Activated gamma-delta T cell treated with Interleukin-2 at 50 U/mL for 16 hours (primary cell): ENCODE data around the gene CERS2.

Experiments used
- DNase-seq: peaks from one replicate; pipeline ENCODE4 v3.0.0-alpha.2; 2020

The CERS2 gene

DNA sequence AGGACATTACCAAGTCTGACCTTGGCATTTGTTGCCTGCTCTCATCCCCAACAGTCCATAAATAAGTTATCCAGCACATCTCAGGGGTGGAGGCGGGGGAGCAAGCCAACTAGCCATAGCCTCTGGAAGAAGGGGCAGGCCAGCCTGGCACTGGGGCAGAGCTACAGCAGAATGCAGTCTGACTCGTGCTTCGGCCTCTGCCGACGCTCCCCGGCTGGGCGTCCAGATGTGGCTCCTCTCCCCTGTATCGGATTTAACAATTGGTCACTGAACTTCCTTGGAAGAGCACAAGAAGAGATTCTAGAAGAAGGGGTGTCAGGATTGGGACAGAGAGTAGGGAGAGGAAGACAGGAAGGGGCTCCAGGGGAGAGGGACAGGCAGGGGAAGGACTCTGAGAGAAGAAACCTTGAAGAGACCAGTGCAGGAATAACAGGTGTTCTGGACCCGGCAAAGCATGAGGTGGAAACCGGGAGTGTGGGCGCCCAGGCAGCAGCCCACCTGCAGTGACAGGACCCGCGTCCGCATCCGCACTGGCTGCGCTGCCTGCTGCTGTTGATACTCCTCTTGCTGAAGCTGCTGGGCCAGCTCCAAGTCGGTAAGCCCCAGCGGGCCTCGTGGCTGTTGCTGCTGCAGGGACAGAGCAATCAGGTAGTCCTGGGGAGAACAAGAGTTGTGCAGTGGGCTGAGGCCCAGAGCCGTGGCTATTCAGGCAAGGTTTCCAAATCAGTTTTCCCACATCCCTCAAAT lies 22.7 kb upstream of the CERS2 start:
- no peak for DNase-seq

DNA sequence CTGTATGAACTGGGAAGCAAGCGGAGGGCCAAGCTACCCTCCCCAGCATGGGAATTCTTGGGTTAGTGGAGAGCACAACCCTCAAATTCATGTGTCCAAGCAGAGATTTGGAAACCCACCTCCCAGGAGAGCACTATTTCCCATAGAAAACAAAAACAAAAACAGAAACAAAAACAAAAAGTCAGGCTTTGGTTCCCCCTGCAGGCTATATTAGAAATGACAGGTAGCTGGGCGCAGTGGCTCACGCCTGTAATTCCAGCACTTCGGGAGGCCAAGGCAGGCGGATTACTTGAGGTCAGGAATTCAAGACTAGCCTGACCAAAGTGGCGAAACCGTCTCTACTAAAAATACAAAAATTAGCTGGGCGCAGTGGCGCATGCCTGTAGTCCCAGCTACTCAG lies 21.3 kb upstream of the CERS2 start:
- DNase-seq: no peak

GRCh38 chr1:150995460-150995859 lies 20.8 kb upstream of the CERS2 start:
- no peak for DNase-seq

DNA sequence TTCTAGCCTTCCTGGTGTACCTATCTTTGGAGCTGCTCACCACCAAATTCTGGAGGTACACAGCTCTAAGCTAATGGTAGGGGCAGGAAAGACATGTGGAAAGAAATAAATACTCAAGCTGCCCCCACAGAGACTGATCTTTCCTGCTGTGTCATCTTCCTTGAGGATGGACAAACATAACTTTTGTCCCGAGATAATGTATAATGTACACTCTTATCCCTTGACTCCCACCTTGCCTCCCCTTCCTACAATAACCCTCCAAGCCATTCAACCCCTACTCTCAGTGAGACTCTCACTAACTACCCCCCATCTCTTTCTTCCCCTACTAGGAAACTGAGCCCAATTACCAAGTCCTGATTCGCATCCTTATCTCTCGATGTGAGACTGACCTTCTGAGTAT lies 19.6 kb upstream of the CERS2 start:
- no peak for DNase-seq

GRCh38 chr1:150992626-150993025 lies 18.0 kb upstream of the CERS2 start:
- DNase-seq: no peak

- DNase-seq: no peak
Observed at GRCh38 chr1:150987924-150988323, 13.3 kb upstream of the CERS2 start.

DNA sequence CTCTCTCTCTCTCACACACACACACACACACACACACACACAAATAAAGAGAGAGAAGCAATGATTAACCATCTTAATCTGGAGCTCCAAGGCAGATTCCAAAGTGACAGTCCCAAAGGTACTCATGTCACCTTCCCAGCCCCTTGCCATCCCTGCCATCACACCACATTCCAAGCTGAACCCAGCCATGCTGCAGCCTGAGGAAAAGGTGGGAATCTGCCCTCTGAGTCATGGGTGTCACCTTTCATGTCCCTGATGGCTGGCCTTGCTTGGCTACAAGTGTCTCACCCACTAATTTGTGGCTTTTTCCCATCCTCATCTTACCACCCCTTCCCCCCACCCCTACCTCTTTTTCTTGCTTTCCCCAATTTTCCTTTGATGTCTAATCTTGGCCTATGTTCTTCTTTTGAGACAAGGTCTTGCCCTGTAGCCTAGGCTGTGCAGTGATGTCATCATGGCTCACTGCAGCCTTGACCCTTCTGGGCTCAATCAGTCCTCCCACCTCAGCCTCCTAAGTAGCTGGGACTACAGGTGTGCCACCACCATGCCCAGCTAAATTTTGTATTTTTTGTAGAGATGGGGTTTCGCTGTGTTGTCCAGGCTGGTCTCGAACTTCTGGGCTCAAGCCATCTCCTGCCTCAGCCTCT lies 10.7 kb upstream of the CERS2 start:
- DNase-seq: no peak

DNA sequence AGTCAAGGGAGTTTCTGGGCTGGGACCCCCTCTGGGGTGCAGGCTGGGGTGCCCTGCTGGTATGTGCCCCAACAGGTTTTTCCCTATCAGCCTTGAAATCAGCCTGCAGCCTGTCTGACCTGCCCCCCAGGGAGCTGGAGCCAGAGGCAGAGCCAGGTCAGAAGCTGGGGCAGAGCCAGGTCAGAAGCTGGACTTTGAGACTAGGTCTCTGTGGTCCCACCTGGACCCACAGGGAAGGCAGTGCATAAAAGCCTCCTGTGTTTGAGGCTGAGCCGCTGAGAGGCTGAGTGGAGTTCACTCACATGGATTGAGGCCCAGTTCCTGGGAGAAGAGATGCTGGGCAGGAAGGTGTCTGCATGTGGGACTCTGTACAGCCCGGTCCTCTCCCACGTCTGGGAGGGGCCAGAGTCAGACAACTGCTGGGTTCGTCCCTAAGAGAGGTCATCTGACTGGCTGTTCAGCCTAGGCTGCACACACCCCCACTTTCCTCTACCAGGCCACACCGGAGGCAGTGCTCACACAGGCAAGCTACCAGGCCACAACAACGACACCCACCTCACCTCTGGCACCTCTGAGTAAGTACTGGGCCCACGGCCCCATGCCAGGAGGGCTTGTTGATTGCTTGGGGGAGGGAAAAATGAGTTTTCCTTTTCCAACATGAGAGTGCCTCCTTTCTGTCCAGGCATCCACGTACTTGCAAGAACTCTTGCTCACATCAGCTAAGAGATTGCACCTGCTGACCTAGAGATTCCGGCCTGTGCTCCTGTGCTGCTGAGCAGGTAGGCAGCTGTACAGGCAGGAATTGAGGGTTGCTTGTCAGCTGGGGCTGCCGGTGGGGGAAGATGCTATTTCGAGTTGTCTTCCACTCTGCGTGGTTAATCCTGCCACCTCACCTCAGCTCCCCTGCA lies 7.4 kb upstream of the CERS2 start, which contains the start of gene ANXA9:
Gene ANXA9 (plus strand): TSS at position 488 of the 908 bp plus-strand sequence. CDS start 814 bp downstream, outside the sequence.
- DNase-seq: no peak

DNA sequence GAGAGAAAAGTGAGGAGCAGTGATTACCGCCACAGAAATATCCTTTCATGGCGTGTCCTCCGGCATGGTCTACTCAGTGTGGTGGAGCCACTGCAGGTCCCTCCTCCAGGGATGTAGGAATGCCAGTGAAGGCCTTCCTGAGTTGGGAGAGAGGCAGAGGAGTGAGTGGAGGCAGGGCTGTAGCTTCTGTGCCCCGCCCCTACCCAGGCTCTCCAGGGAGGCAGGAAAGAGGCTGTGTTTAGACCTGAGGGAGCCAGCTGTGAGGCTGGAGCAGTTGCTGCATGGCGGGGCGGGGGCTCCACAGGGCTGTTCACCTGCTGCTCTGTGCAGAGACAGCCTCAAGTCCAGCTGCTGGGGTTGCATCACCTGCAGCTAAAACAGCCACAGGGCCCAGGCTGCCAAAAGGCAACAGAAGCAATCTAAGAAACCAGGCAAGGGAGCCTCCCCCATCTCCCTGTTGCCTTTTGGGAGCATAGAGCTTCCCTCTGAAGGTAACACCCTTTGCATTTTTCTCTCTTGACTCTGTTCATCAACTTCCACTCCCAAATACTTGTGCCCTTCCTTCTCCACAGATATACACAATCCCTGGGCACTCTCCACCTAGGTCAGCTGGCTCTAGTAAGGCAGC lies 6.7 kb upstream of the CERS2 start:
- DNase-seq: no peak

- peak; percentile 93 for DNase-seq
Observed at GRCh38 chr1:150979092-150980056, 4.7 kb upstream of the CERS2 start.

DNA sequence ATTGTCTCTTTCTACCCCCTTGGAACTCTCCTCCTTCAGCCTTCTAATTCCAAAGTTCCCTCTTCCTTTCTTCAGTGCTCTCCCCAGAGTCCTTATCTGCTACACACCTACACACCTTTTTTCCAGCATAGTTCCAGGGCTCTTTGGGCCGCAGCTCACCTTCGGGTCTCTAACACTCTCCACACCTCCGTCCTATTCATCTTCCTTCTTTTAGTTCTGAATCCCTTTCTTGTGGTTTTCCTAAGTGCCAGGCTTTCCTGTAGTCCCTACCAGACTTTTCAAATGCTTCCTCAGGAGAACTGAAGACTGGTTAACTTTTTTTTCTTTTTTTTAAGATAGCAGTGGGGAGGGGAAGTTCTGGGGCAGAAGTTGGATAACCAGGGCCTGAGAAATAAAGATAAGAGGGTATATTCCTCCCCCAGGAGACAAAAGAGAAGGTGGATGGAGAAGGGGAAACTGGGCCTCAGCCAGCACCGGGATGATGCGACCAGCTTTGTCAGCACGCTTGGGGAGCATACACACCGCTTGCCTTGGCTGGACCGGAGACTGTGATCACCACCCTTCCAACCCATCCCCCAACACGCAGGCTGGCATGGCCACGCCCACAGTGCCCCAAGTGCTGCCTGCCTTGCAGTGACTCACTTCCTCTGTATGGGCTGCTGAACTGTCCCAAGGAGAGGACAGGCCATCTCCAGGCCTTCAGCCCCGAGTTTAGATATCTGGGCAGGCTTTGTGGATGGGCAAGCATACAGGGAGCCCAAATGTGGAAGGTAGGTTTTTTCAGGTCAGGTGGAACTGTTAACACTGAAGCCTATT lies 2.5 kb upstream of the CERS2 start:
- DNase-seq: peak; percentile 70

DNA sequence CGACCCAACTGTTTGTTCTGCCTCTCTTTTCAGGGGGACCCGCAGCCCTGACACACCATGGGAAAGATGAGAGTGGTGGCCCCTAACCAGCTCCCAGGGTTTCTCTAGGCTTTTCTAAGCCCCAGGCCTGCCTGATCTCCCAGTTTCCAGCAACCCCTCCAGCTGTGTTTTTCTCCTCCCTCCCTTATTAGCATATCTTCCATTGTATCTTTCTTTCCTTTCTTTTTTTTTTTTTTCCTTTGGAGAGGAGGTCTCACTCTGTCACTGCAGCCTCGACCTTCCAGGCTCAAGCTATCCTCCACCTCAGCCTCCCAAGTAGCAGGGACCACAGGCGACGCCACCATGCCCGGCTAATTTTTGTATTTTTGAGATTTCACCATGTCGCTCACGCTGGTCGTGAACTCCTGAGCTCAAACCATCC lies 1.8 kb upstream of the CERS2 start:
- DNase-seq: no peak

GRCh38 chr1:150973836-150974579 lies 627 bp downstream of the CERS2 start:
- DNase-seq: peak; percentile 27

DNA sequence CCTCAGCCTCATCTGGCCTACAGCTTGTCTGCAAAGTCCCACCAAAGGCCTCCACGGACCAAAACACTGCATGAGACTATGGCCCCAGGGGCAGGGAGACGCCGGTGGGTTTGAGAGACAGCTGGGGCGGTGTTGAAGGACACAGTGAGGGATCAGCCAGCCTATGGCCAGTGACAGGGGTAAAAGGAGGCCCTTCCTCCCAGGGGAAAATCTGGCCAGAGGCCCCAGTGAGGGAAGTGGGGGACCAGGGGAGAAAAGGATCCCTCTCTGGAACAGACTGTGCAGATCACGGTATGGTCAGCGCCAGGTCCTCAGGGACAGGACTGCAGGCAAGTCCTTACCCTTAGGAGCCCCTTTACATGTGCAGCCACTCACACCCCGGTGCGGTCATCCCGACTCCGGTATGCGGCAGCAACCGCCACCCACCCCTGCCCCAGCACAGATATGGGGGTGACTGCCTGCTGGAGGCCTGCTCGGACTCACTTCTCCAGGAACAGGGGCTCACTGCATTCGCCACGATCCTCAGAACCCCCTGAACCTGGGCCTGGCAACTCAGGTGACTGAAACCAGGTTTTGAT lies 1.3 kb downstream of the CERS2 start:
- peak; percentile 14 for DNase-seq

DNA sequence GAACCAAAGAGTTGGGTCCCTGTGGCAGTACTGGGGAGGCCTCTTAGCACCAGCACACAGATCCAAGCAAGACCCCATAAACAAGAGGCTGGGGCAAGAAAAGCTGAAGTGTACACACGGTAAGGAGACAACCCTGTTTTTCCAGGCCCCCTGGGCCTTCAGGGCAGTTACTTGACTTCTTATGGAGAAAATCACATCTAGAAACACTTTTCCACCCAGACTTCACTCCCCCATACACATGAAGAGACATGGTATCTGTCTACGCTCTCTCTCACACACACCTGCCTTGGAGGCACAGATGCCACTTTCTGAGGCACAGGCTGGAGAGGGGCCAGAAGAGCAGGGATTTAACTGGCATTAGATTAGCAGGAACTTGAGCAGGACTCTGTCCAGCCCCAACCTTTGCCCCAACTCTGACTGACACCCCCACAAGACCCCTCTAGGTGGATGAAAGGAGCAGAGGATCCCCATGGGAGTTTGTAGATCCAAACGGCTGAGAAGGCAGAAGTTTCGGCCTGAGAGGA lies 2.2 kb downstream of the CERS2 start:
- no peak for DNase-seq

- no peak for DNase-seq
Observed at GRCh38 chr1:150971583-150972416, 2.8 kb downstream of the CERS2 start.

DNA sequence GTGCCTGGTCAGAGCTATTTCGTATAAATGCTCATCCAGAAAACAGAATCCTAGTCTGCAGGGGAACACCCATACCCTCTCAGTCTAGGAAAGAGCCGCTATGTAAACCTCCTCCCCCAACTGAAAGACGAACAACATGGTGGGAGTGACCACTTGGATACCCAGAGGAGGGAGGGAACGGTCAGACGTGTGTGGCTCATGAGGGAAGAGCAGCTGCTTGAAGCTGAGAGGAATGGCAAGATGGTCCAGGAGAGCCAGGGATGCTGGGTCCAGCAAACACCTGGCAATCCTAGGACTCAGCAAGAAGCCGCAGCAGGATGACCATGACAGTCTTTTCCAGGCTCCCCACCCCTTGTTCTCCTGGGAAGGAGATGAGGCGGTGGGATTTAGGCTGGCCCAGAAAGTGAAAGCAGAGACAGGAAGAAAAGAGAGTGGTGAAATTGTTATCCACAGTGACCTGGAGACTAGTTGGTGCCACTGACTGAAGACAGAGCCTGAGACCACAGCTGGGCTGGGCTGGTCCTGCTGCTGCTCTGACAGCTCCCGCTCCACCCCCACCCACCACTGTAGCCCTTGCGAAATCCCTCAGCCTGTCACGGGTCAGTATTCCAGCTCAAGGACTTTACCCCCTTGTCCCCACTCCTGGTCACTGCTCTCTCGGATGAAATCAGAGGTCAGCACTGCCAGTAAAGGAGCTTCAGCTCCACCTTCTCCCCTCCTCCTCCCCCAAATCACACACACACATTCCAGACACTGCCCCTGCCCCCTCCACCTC lies 3.6 kb downstream of the CERS2 start:
- DNase-seq: no peak

DNA sequence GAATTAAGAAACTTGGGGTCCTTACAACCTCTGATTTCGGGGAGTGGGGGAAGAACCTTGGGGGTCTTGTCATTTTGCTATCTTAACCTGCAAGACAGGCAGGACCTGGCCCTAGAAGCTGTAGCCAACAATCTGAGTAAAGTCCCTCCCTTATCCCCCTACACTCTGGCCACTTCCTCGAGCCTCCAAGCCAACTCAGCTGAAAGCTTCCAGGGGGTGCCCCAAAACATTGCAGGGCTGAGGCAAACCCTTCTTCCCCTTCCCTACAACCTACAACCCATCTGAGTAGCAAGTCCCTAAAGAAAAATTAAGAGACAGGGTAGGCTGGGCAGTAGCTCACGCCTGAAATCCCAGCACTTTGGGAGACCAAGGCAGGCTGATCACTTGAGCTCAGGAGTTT lies 5.0 kb downstream of the CERS2 start:
- DNase-seq: no peak
